GM12865 (cell line): ENCODE data around the gene RBP3.

Experiments
- DNase-seq: peaks from one replicate; pipeline ENCODE4 v3.0.0; 2010; ENCODE audit warnings: low read depth
- H3K4me3 ChIP-seq: 2 replicates; pipeline ENCODE4 v1.5.1; 2011; ENCODE audit warnings: mild to moderate bottlenecking, low read depth, low read length, control low read depth
- TF ChIP-seq, protein P1 (sequence below): IDR thresholded peaks from 2 replicates; pipeline ENCODE4 v1.5.1; 2011; ENCODE audit warnings: low read length, control low read depth, low read depth, inconsistent platforms; ENCODE audit not compliant: insufficient read depth; ENCODE audit errors: missing control alignments

Gene RBP3

GRCh38 chr10:47370015-47370767, 22.0 kb downstream of the RBP3 start:
- DNase-seq = no peak
- TF ChIP-seq, protein P1, sequence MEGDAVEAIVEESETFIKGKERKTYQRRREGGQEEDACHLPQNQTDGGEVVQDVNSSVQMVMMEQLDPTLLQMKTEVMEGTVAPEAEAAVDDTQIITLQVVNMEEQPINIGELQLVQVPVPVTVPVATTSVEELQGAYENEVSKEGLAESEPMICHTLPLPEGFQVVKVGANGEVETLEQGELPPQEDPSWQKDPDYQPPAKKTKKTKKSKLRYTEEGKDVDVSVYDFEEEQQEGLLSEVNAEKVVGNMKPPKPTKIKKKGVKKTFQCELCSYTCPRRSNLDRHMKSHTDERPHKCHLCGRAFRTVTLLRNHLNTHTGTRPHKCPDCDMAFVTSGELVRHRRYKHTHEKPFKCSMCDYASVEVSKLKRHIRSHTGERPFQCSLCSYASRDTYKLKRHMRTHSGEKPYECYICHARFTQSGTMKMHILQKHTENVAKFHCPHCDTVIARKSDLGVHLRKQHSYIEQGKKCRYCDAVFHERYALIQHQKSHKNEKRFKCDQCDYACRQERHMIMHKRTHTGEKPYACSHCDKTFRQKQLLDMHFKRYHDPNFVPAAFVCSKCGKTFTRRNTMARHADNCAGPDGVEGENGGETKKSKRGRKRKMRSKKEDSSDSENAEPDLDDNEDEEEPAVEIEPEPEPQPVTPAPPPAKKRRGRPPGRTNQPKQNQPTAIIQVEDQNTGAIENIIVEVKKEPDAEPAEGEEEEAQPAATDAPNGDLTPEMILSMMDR = no peak

GRCh38 chr10:47370878-47371277, 22.7 kb downstream of the RBP3 start:
- DNase-seq = no peak
- no peak overlapping the region for H3K4me3 ChIP-seq
- TF ChIP-seq, protein P1 = no peak

More at GRCh38 chr10:47370015-47370767, 22.0 kb downstream of the RBP3 start:
- H3K4me3 ChIP-seq = no peak overlapping the region

- DNase-seq = no peak
- H3K4me3 ChIP-seq = no peak overlapping the region
Observed at GRCh38 chr10:47371629-47372485, 23.7 kb downstream of the RBP3 start.

DNA sequence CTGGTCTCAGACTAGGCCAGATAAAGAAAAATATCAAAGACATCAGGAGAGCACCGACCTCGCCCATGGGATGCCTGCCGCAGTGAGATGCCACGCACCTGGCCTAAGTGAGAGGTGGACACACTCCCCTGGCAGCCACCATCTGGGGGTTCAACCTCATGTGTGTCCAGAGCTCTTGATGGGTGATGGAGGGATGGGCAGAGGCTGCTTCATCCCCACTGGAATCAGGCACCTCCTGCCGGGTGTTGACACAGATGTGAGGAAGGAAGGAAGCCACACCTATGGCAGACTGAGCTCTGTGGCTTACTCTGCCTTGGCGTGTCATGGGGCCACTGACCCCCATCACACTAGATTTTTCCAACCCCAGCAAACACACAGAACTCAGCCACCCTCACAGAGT, 24.6 kb downstream of the RBP3 start:
- no peak for DNase-seq
- no peak overlapping the region for H3K4me3 ChIP-seq
- TF ChIP-seq, protein P1 = no peak

More at GRCh38 chr10:47371629-47372485, 23.7 kb downstream of the RBP3 start:
- TF ChIP-seq, protein P1 = no peak

- H3K4me3 ChIP-seq = no peak overlapping the region
- DNase-seq = no peak
- TF ChIP-seq, protein P1 = no peak
Observed at GRCh38 chr10:47374611-47375536, 26.7 kb downstream of the RBP3 start.

GRCh38 chr10:47376522-47377220, 28.5 kb downstream of the RBP3 start:
- H3K4me3 ChIP-seq = no peak overlapping the region
- TF ChIP-seq, protein P1 = no peak
- DNase-seq = no peak
